Stimulated activated naive CD8-positive, alpha-beta T cell treated with anti-CD3 and anti-CD28 coated beads, Interleukin-15, Interleukin-2, amounts not matched to agents 100 ng/mL and 50 ng/mL, for 24 hours (primary cell): Measurements from ENCODE around the gene NCK2.
A peak's percentile ranks its signal among the peaks of the same experiment; 100 is the strongest.

ENCODE experiments used
- H3K27ac Mint-ChIP-seq: one replicate; pipeline ENCODE4 v1.8.0; 2021; ENCODE audit warnings: mild to moderate bottlenecking, mixed read lengths
- H3K27me3 Mint-ChIP-seq: one replicate; pipeline ENCODE4 v1.8.0; 2021; ENCODE audit warnings: mixed read lengths
- H3K36me3 Mint-ChIP-seq: one replicate; pipeline ENCODE4 v1.8.0; 2021; ENCODE audit warnings: low read depth, mixed read lengths
- H3K4me1 Mint-ChIP-seq: one replicate; pipeline ENCODE4 v1.8.0; 2021; ENCODE audit warnings: low read depth, mixed read lengths
- H3K4me3 Mint-ChIP-seq: one replicate; pipeline ENCODE4 v1.8.0; 2021; ENCODE audit warnings: mild to moderate bottlenecking, mixed read lengths
- H3K9me3 Mint-ChIP-seq: one replicate; pipeline ENCODE4 v1.8.0; 2021; ENCODE audit warnings: mixed read lengths

The NCK2 gene

DNA sequence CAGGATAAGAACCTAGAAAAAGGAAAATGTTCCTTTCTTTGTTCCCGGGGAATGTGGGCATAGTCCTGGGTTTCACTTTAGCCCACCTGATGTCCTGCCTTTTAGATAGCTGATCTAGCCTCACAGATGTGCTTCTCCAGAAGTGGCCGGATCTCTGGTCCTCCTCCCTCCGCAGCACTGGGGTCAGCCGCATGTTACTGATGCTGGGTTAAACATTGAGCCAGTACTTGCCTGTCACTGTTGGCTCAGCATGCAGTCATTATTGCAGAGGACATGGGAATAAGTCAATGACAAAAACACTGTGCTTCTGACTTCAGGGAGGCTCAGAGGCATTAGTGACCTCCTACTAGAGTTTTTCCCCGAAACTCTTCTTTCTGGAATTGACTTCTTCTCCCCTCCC lies 27.6 kb downstream of the NCK2 start:
- Mint-ChIP-seq H3K9me3 (no peaks in the 10 kb centered on the region), H3K4me3 (no peak overlapping the region)

DNA sequence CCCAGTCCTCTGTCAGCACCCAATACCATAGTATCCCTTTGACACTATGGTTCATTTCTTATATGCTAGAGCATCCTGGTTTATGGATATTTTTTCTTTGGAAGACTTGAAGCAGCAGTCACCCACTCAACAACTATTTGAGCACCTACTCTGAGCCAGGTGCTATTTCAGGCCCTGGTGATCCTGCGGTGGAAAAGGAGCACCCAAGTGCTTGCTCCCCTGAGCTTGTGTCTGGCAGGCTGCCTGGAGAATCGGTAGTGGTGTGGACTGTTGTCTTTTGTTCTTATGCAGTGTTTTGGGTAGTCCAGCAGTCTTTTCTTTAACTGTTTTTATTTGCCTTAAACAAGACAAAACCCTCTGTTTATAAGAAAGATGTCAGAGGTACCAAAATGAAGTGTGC lies 28.9 kb downstream of the NCK2 start:
- H3K4me1 Mint-ChIP-seq = peaks cover 98% of the 10 kb centered on the region
- H3K9me3 Mint-ChIP-seq = no peaks in the 10 kb centered on the region
- no peak overlapping the region for H3K4me3 Mint-ChIP-seq
- H3K27ac Mint-ChIP-seq = peak overlapping the region; percentile 98
- H3K36me3 Mint-ChIP-seq = peaks cover 18% of the 10 kb centered on the region
- H3K27me3 Mint-ChIP-seq = no peaks in the 10 kb centered on the region

More for the DNA sequence above, 27.6 kb downstream of the NCK2 start:
- H3K36me3 Mint-ChIP-seq = peaks cover 30% of the 10 kb centered on the region
- H3K27me3 Mint-ChIP-seq = no peaks in the 10 kb centered on the region
- peak overlapping the region; percentile 98 for H3K27ac Mint-ChIP-seq
- peaks cover 98% of the 10 kb centered on the region for H3K4me1 Mint-ChIP-seq

DNA sequence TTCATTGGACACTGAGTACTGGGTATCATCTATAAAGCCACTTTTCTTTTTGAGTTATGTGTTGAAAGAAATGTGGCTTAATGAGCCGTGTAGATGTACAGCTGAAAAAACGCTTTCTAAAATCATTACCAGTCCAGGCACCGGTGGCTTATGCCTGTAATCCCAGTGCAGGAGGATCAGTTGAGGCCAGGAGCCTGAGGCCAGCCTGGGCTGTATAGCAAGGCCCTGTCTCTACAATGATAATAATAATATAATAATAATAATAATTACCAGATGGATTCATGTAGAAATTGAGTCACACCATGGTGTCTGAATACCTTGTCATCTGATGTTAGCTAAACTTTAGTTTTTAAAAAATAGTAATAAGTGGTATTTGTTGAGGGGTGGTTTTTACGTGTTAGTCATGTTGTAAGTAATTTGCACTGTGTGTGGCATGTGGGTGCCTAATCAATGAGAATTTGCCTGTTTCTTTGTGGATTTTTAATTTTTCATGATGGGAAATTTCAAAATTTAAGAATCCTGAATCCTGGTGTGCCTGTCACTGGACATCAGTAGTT lies 30.1 kb downstream of the NCK2 start:
- Mint-ChIP-seq H3K4me3 (peak overlapping the region; percentile 42), H3K4me1 (peaks cover 96% of the 10 kb centered on the region), H3K36me3 (peaks cover 18% of the 10 kb centered on the region), H3K27ac (peak overlapping the region; percentile 98), H3K27me3 (no peaks in the 10 kb centered on the region), H3K9me3 (no peaks in the 10 kb centered on the region)

DNA sequence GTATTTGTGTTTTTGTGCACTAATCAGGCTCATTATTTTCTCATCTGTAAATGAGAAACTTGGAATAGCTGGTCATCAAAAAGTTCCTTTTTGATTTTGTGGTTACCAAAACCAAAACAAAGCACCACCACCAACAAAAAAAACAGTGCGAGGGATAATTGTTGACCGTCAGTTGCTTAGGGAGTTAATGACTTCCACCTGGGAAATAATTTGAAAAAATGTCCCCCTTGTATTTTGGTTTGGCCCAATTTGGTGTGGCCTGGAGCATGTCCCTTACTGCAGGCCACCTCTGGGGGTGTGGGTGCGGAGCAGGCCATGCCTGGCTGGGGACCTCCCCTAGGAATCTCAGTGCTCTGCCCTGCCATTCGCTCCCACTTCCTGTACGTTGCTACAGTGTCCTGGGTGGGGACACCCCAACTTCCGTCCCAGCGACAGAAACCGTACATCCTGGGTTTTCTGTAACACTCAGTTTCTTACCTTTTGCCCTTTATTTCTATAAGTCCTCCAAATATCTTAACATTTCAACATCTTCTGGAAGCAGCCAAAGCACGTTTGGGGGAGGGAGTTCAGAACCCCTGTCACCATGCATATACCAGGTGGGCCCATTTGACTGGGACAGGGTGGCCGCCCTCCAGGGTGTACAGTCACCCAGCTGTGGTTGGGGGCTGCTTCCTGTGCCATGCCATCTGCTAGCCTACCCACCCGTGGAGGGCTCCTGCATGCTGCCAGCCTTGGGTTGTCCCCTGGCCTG lies 31.3 kb downstream of the NCK2 start:
- no peaks in the 10 kb centered on the region for H3K9me3 Mint-ChIP-seq
- H3K4me1 Mint-ChIP-seq = peaks cover 97% of the 10 kb centered on the region
- H3K27ac Mint-ChIP-seq = peak overlapping the region; percentile 98
- H3K4me3 Mint-ChIP-seq = peak overlapping the region; percentile 80
- peaks cover 24% of the 10 kb centered on the region for H3K36me3 Mint-ChIP-seq
- H3K27me3 Mint-ChIP-seq = no peaks in the 10 kb centered on the region

DNA sequence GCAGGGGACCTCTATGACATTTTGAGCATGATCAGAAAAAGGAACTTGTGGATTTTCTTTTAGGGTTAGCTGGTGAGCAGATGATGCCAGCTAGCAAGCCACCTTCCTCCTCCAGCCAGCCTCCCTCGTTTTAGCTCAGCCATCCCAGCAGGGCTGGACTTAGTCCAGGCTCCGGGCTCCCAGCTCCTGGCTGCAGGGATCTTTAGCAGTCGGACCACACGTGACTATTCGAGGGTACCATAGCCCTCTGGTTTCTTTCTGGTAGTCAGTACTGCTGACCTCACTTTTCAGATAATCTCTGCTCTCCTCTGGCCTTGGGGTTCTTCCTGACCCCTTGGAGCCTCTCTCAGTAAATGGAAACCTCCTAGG lies 31.8 kb downstream of the NCK2 start:
- Mint-ChIP-seq H3K27me3 (no peaks in the 10 kb centered on the region), H3K4me1 (peaks cover 98% of the 10 kb centered on the region), H3K36me3 (peaks cover 29% of the 10 kb centered on the region), H3K9me3 (no peaks in the 10 kb centered on the region), H3K27ac (peak overlapping the region; percentile 98), H3K4me3 (peak overlapping the region; percentile 80)

DNA sequence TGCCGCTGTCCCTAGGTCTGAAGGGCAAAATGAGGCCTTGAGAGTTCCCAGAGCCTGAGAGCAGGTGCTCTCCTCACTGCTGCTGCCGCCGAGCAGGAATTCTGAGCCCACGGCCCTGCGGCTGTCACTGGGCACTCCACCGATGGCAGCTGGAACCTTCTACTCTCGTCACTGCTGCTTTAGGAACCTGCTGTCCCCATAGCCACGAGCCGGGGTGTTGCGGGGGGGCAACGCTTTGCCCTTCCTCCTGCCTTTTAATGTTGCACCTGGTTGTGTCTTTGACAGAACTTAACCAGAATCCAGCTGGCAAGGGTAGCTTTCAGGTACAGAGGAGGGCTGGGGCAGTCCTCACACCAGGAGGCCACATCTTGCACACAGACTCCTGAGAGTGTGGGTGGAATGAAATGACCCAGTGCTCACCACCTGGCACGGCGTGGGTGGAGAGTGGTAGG lies 32.3 kb downstream of the NCK2 start:
- H3K36me3 Mint-ChIP-seq = peaks cover 25% of the 10 kb centered on the region
- no peaks in the 10 kb centered on the region for H3K27me3 Mint-ChIP-seq
- H3K4me3 Mint-ChIP-seq = peak overlapping the region; percentile 56
- peak overlapping the region; percentile 98 for H3K27ac Mint-ChIP-seq
- H3K9me3 Mint-ChIP-seq = no peaks in the 10 kb centered on the region
- peaks cover 98% of the 10 kb centered on the region for H3K4me1 Mint-ChIP-seq

DNA sequence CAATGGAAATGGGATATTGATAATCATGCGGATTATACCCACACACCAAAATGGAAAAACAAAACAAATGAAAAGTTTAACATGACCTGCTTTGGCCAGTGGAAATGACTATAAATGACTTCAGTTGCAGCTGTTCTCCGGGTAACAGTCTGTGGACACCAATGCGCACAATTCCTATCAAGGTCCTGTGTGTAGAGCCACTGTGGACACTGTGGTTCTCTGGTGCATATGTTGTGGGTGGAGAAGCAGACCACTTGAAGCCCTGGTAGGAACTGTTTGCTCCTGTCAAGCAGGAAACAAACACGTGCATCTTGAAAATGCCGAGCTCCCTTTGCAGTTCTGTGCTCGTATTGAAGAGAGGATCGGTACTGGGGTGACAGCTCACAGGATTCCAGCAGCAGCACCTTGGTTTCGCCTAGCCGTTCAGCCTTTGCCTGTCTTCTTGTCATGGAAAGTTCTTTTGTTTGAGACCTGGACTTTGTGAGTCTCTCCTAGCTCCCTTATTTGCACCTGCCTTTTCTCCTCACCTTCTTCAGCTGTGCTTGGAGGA lies 32.9 kb downstream of the NCK2 start:
- Mint-ChIP-seq H3K9me3 (no peaks in the 10 kb centered on the region), H3K4me3 (peak overlapping the region; percentile 56), H3K27ac (peak overlapping the region; percentile 98), H3K27me3 (no peaks in the 10 kb centered on the region), H3K36me3 (peaks cover 22% of the 10 kb centered on the region), H3K4me1 (peaks cover 98% of the 10 kb centered on the region)

DNA sequence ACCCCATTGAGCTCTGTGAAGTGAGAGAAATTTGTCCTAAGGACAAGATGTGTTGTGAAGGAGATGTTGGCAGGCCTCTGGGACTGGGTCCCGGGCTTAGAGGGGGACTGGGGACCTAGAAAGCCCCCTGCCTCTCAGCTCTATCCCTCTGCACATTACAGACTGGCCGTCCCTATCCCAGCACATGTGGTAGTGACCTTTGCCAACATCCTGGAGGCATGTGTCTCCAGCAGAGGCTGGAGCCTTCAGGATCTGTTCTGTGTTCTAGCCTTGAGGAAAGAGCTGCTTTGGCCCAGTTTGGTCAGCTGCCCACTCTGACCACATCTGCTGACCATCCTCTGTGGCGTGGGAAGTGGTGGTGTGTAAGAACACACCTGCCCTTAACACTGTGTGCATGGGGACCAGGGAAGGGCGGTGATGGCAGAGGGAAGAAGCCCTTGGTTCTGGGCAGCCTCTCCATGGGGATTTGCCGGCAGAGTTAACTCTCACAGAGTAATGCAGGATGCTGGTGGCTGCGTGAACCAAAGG lies 33.4 kb downstream of the NCK2 start:
- Mint-ChIP-seq H3K27ac (peak overlapping the region; percentile 98), H3K4me3 (peak overlapping the region; percentile 56), H3K36me3 (peaks cover 19% of the 10 kb centered on the region), H3K27me3 (no peaks in the 10 kb centered on the region), H3K9me3 (no peaks in the 10 kb centered on the region), H3K4me1 (peaks cover 98% of the 10 kb centered on the region)

DNA sequence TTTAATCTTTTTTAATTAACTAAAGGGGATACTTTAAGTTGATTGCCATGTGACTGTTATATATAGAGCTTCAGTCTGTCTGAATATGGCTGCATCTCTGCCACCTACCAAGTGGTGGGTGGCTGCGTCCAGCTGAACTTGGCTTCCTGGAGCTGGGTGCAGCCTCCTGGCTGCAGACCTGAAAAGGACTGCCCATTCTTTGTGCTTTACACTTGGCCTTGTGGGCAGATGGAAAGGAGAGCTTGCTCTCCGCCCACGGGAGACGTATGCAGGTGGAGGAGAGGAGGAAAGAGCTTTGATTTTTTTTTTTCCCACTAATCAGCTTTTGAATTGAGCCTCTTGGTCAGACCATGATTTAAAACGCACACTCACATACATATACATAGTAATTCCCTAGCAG lies 34.7 kb downstream of the NCK2 start:
- Mint-ChIP-seq H3K4me1 (peaks cover 98% of the 10 kb centered on the region), H3K27me3 (no peaks in the 10 kb centered on the region), H3K9me3 (no peaks in the 10 kb centered on the region), H3K4me3 (peak overlapping the region; percentile 12), H3K27ac (peak overlapping the region; percentile 76), H3K36me3 (peaks cover 14% of the 10 kb centered on the region)

DNA sequence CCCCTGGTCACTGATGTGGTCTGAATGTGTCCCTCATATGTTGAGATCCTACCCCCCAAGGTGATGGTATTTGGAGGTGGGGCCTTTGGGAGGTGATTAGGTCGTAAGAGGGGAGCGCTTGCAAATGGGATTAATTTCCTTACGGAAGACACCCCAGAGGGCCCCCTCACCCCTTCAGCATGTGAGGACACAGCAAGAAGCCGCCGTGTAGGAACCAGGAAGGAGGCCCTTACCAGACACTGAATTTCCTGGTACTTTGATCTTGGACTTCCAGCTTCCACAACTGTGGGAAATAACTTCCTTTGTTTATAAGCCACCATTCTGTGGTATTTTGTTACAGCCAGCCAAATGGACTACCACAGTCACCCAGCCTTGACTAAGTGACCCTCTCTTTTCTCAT lies 35.9 kb downstream of the NCK2 start:
- Mint-ChIP-seq H3K36me3 (peaks cover 14% of the 10 kb centered on the region), H3K4me3 (no peak overlapping the region), H3K27ac (peak overlapping the region; percentile 59), H3K27me3 (no peaks in the 10 kb centered on the region), H3K9me3 (no peaks in the 10 kb centered on the region), H3K4me1 (peaks cover 96% of the 10 kb centered on the region)

DNA sequence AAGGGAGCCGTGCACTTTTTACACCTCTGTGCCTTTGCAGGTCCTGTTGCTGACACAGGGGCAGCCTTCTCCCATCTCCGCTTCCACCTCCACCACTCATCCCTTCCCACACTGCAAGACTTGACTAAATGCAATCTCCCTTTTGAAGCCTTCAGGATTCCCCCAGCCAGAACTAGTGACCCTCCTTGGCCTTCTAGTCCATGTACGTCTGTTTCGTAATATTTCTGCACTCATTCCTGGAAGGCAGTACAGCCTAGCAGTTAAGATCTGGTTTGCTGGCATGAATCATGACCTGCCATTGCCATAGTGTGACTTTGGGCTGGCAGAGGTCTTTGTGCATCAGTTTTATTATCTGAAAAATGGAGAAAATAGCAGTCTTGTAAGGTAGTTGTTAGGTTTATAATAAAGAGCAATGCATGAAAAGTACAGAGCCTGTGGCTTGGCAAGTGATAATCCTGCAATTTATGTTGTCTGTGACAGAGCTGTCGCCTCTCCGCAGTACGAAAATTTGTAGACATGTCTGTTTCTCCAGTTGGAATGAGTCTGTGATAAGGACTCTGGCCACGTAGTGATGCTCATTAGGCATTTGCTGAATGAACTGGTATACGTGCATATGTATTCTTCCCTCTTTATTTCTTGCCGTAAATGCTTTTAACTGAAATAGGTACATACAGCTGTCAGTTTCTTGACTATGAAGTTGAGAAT lies 36.7 kb downstream of the NCK2 start:
- peak overlapping the region; percentile 52 for H3K4me3 Mint-ChIP-seq

DNA sequence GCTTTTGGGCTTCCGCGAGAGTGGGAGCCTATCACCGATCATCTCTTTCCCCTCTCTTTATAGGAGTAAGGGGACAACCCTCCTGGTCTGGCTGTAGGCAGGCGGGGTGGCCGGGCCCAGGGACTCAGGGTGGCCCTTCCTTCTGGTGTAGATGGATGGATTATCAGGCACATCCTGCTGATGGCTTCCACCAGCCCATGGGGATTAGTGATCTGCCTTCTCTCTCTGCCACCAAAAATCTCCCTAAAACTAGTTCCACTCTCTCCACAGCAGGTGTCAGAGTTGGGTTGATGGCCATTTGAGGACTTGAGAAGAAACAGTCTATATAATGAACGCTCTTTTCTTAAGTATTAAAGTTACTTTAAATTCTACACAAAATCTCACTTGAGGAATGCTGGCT lies 37.4 kb downstream of the NCK2 start:
- peak overlapping the region; percentile 52 for H3K4me3 Mint-ChIP-seq
- no peaks in the 10 kb centered on the region for H3K27me3 Mint-ChIP-seq
- H3K36me3 Mint-ChIP-seq = peaks cover 19% of the 10 kb centered on the region
- H3K4me1 Mint-ChIP-seq = peaks cover 96% of the 10 kb centered on the region
- peak overlapping the region; percentile 59 for H3K27ac Mint-ChIP-seq
- no peaks in the 10 kb centered on the region for H3K9me3 Mint-ChIP-seq

More for the DNA sequence above, 36.7 kb downstream of the NCK2 start:
- Mint-ChIP-seq H3K36me3 (peaks cover 19% of the 10 kb centered on the region), H3K27me3 (no peaks in the 10 kb centered on the region), H3K9me3 (no peaks in the 10 kb centered on the region), H3K4me1 (peaks cover 96% of the 10 kb centered on the region), H3K27ac (peak overlapping the region; percentile 59)

DNA sequence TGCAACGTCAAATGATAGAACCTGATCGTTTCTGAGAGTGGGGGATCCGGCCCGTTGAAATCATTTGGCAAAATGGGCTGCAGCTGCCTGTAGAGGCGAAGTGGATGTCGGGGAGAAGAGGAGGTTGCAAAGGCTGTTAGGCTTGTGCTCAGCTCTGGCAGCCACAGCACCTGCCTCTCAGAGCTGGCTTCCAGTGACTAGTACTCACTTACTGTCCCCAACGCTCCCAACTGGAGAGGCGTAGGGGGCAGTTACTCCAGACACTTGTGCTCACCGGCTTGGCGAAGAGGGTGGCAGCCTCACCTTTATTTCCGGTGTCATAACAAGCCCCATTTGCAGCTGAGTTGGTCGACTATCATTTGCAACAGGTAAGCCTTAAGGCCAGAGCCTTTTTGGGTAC lies 37.9 kb downstream of the NCK2 start:
- Mint-ChIP-seq H3K36me3 (peaks cover 19% of the 10 kb centered on the region), H3K9me3 (no peaks in the 10 kb centered on the region), H3K27me3 (no peaks in the 10 kb centered on the region), H3K4me3 (peak overlapping the region; percentile 52), H3K27ac (peak overlapping the region; percentile 59), H3K4me1 (peaks cover 96% of the 10 kb centered on the region)

DNA sequence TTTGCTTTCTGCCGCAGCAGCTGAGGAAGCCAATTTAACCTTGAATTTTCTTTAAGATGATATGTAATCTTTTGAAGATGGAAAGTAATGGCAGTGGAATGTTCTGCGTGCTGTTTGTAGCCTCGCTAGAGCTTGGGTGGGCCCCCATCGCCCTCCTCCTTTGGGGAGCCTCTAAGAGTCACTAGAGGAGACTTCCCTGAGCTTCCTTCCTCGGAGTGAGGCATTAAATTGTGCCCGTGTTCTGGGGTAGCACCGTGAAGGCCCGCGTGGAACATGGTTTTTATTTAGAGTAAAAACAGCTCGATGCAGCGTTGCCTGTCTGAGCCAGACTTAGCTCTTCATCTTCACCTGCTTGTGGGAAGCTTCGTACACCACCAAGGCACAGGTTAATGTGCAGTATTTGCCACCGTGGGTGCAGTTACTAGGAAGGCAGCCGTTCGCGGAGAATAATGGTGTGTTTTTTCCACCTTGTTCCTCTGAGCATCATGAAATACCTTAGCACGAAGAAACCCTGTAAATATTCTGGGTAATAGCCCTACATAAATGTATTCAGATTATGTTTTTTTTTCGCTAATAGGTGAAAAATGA lies 38.5 kb downstream of the NCK2 start:
- Mint-ChIP-seq H3K4me3 (peak overlapping the region; percentile 52), H3K4me1 (peaks cover 96% of the 10 kb centered on the region), H3K27ac (peak overlapping the region; percentile 59), H3K36me3 (peaks cover 19% of the 10 kb centered on the region), H3K27me3 (no peaks in the 10 kb centered on the region), H3K9me3 (no peaks in the 10 kb centered on the region)
